ENCODE measurements around the gene KIAA0232.
"Not testable (repeated sequence)": the region's sequence is repeated elsewhere in the genome, so short reads cannot be mapped to it uniquely, and the experiment has no call there.

The KIAA0232 gene

GRCh38 chr4:6782147-6782845, at the start of gene KIAA0232:
Gene KIAA0232 (plus strand): TSS chr4:6782727. CDS start chr4:6824454, 41,727 bp downstream.
- DNase-seq: peak; percentile 58

- no peak for DNase-seq
Observed at GRCh38 chr4:6733358-6734164, 49.0 kb upstream of the KIAA0232 start.

- DNase-seq: no peak
Observed at GRCh38 chr4:6734165-6734786, 48.3 kb upstream of the KIAA0232 start.

- no peak for DNase-seq
Observed at GRCh38 chr4:6739920-6740319, 42.6 kb upstream of the KIAA0232 start.

- no peak for DNase-seq
Observed at GRCh38 chr4:6740347-6740746, 42.2 kb upstream of the KIAA0232 start.

- DNase-seq: no peak
Observed at GRCh38 chr4:6742507-6742906, 40.0 kb upstream of the KIAA0232 start.

GRCh38 chr4:6742989-6743388, 39.5 kb upstream of the KIAA0232 start:
- DNase-seq: no peak

- no peak for DNase-seq
Observed at GRCh38 chr4:6746721-6747293, 35.7 kb upstream of the KIAA0232 start.

- no peak for DNase-seq
Observed at GRCh38 chr4:6747294-6748051, 35.1 kb upstream of the KIAA0232 start.

GRCh38 chr4:6748286-6748685, 34.2 kb upstream of the KIAA0232 start:
- DNase-seq: no peak

- no peak for DNase-seq
Observed at GRCh38 chr4:6749340-6750171, 33.0 kb upstream of the KIAA0232 start.

- DNase-seq: no peak
Observed at GRCh38 chr4:6750286-6751221, 32.0 kb upstream of the KIAA0232 start.

- DNase-seq: no peak
Observed at GRCh38 chr4:6751611-6752485, 30.7 kb upstream of the KIAA0232 start.

- DNase-seq: no peak
Observed at GRCh38 chr4:6752486-6752829, 30.1 kb upstream of the KIAA0232 start.

- DNase-seq: no peak
Observed at GRCh38 chr4:6753103-6753560, 29.4 kb upstream of the KIAA0232 start.

GRCh38 chr4:6753891-6754290, 28.6 kb upstream of the KIAA0232 start:
- no peak for DNase-seq

GRCh38 chr4:6754481-6755087, 27.9 kb upstream of the KIAA0232 start:
- DNase-seq: no peak

- DNase-seq: no peak
Observed at GRCh38 chr4:6755088-6755753, 27.3 kb upstream of the KIAA0232 start.

GRCh38 chr4:6756345-6756744, 26.2 kb upstream of the KIAA0232 start:
- DNase-seq: not testable (repeated sequence)
